SK-N-SH treated with all-trans-retinoic acid at 6 μM for 48 hours (cell line): ENCODE measurements around the gene JMJD8.

Experiments
- ATAC-seq: fragments of 200-7000 bp; cut with Tn5 transposase; 3 replicates; pipeline ENCODE4 v1.9.1; 2020; ENCODE audit warnings: mild to moderate bottlenecking, moderate library complexity
- ARNTL ChIP-seq: fragments of 450-650 bp; formaldehyde crosslinking; IDR thresholded peaks from 2 replicates; pipeline ENCODE4 v1.5.0; 2020; ENCODE audit warnings: low read depth, mild to moderate bottlenecking, moderate library complexity, borderline replicate concordance
- BACH2 ChIP-seq: fragments of 250-450 bp; sonication (Bioruptor Pico); IDR thresholded peaks from 2 replicates; pipeline ENCODE4 v1.9.0; 2021; ENCODE audit warnings: mild to moderate bottlenecking, borderline replicate concordance
- CREB5 ChIP-seq: fragments of 250-450 bp; sonication (Bioruptor Pico); IDR thresholded peaks from 2 replicates; pipeline ENCODE4 v1.5.1; 2020; ENCODE audit warnings: low read depth, mild to moderate bottlenecking, moderate library complexity
- ESRRG ChIP-seq: fragments of 250-450 bp; sonication (Bioruptor Pico); IDR thresholded peaks from 2 replicates; pipeline ENCODE4 v1.6.1; 2021; ENCODE audit warnings: mild to moderate bottlenecking
- OSR1 ChIP-seq: fragments of 250-450 bp; sonication (Bioruptor Pico); IDR thresholded peaks from 2 replicates; pipeline ENCODE4 v1.8.0; 2022; ENCODE audit warnings: moderate library complexity, mild to moderate bottlenecking, inconsistent platforms
- PATZ1 ChIP-seq: fragments of 250-450 bp; sonication (Bioruptor Pico); IDR thresholded peaks from 2 replicates; pipeline ENCODE4 v1.8.0; 2020; ENCODE audit warnings: mild to moderate bottlenecking, moderate library complexity, borderline replicate concordance
- POU6F1 ChIP-seq: fragments of 250-450 bp; sonication (Bioruptor Pico); IDR thresholded peaks from 2 replicates; pipeline ENCODE4 v1.8.0; 2021; ENCODE audit warnings: low read depth, mild to moderate bottlenecking, moderate library complexity, borderline replicate concordance
- RARB ChIP-seq: fragments of 250-450 bp; sonication (Bioruptor Pico); IDR thresholded peaks from 2 replicates; pipeline ENCODE4 v1.8.0; 2021; ENCODE audit warnings: mild to moderate bottlenecking, moderate library complexity
- SNAI2 ChIP-seq: fragments of 250-450 bp; sonication (Bioruptor Pico); IDR thresholded peaks from 2 replicates; pipeline ENCODE4 v1.5.0; 2020; ENCODE audit warnings: mild to moderate bottlenecking, moderate library complexity
- TCF4 ChIP-seq: fragments of 250-450 bp; sonication (Bioruptor Pico); IDR thresholded peaks from 2 replicates; pipeline ENCODE4 v1.8.0; 2021; ENCODE audit warnings: mild to moderate bottlenecking, moderate library complexity, borderline replicate concordance
- TSHZ2 ChIP-seq: fragments of 250-450 bp; sonication (Bioruptor Pico); IDR thresholded peaks from 2 replicates; pipeline ENCODE4 v1.5.0; 2020; ENCODE audit warnings: mild to moderate bottlenecking, moderate library complexity
- ZC3H10 ChIP-seq: fragments of 250-450 bp; sonication (Bioruptor Pico); IDR thresholded peaks from 2 replicates; pipeline ENCODE4 v1.5.1; 2021; ENCODE audit warnings: mild to moderate bottlenecking, moderate library complexity
- ZFP3 ChIP-seq: fragments of 250-450 bp; sonication (Bioruptor Pico); IDR thresholded peaks from 2 replicates; pipeline ENCODE4 v1.5.0; 2020; ENCODE audit warnings: mild to moderate bottlenecking, moderate library complexity
- ZFP30 ChIP-seq: fragments of 450-650 bp; formaldehyde crosslinking; IDR thresholded peaks from 2 replicates; pipeline ENCODE4 v1.5.0; 2022; ENCODE audit warnings: mild to moderate bottlenecking, moderate library complexity
- ZNF565 ChIP-seq: fragments of 450-650 bp; formaldehyde crosslinking; conservative IDR thresholded peaks from 2 replicates; pipeline ENCODE4 v1.5.0; 2020; ENCODE audit warnings: low read depth, mild to moderate bottlenecking, moderate library complexity
- ZNF70 ChIP-seq: fragments of 450-650 bp; formaldehyde crosslinking; IDR thresholded peaks from 2 replicates; pipeline ENCODE4 v1.5.0; 2020; ENCODE audit warnings: mild to moderate bottlenecking, moderate library complexity
- ZNF8 ChIP-seq: fragments of 450-650 bp; formaldehyde crosslinking; IDR thresholded peaks from 2 replicates; pipeline ENCODE4 v1.5.0; 2020; ENCODE audit warnings: mild to moderate bottlenecking, moderate library complexity

Gene JMJD8

GRCh38 chr16:684071-684794 is at the start of gene JMJD8:
Gene JMJD8, minus strand, starts transcription at chr16:684334. Its CDS starts 15 bp downstream, at chr16:684319.
- TF ChIP-seq ZC3H10 (CRISPR knock-in tag) (0 out of 2 replicates have a peak, but pooled peaks have one; percentile 41), POU6F1 (CRISPR knock-in tag) (no peak)
- TF ChIP-seq, all 23 proteins: peak for 1
- peak; percentile 68 for ATAC-seq

- TF ChIP-seq TSHZ2 (CRISPR knock-in tag) (no peak), BACH2 (CRISPR knock-in tag) (no peak), ZNF8 (CRISPR knock-in tag) (no peak), ZFP30 (CRISPR knock-in tag) (no peak), TCF4 (CRISPR knock-in tag) (no peak), SNAI2 (CRISPR knock-in tag) (no peak), POU6F1 (CRISPR knock-in tag) (no peak), CREB5 (no peak), ZNF70 (CRISPR knock-in tag) (no peak)
- peak; percentile 42 for ATAC-seq
These were observed 49.5 kb upstream of the JMJD8 start for GRCh38 chr16:733382-734207.

- ATAC-seq, result no peak
- no peak for TF ChIP-seq OSR1 (CRISPR knock-in tag)
- TF ChIP-seq SNAI2 (CRISPR knock-in tag), result no peak
- TF ChIP-seq ZFP30 (CRISPR knock-in tag), result no peak
- no peak for TF ChIP-seq BACH2 (CRISPR knock-in tag)
These were observed 48.8 kb upstream of the JMJD8 start for GRCh38 chr16:732936-733335.

- TF ChIP-seq OSR1 (CRISPR knock-in tag) (no peak), RARB (CRISPR knock-in tag) (no peak), ZC3H10 (CRISPR knock-in tag) (no peak), SNAI2 (CRISPR knock-in tag) (no peak), PATZ1 (CRISPR knock-in tag) (no peak), ZNF565 (CRISPR knock-in tag) (no peak), ZFP3 (CRISPR knock-in tag) (no peak), ZNF8 (CRISPR knock-in tag) (no peak), ARNTL (CRISPR knock-in tag) (no peak), ZNF70 (CRISPR knock-in tag) (no peak), TCF4 (CRISPR knock-in tag) (no peak), ESRRG (CRISPR knock-in tag) (no peak)
- ATAC-seq, result no peak
These were observed 48.2 kb upstream of the JMJD8 start for GRCh38 chr16:732332-732731.
